Dedifferentiated amniotic fluid mesenchymal stem cell (primary cell): ENCODE measurements around the gene GIPC2.
"Not testable (repeated sequence)": the region's sequence is repeated elsewhere in the genome, so short reads cannot be mapped to it uniquely, and the experiment has no call there.

Experiments used
- DNase-seq: peaks from one replicate; pipeline ENCODE4 v3.0.0-alpha.2; 2016; ENCODE audit errors: extremely low spot score

The GIPC2 gene, protein sequence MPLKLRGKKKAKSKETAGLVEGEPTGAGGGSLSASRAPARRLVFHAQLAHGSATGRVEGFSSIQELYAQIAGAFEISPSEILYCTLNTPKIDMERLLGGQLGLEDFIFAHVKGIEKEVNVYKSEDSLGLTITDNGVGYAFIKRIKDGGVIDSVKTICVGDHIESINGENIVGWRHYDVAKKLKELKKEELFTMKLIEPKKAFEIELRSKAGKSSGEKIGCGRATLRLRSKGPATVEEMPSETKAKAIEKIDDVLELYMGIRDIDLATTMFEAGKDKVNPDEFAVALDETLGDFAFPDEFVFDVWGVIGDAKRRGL

DNA sequence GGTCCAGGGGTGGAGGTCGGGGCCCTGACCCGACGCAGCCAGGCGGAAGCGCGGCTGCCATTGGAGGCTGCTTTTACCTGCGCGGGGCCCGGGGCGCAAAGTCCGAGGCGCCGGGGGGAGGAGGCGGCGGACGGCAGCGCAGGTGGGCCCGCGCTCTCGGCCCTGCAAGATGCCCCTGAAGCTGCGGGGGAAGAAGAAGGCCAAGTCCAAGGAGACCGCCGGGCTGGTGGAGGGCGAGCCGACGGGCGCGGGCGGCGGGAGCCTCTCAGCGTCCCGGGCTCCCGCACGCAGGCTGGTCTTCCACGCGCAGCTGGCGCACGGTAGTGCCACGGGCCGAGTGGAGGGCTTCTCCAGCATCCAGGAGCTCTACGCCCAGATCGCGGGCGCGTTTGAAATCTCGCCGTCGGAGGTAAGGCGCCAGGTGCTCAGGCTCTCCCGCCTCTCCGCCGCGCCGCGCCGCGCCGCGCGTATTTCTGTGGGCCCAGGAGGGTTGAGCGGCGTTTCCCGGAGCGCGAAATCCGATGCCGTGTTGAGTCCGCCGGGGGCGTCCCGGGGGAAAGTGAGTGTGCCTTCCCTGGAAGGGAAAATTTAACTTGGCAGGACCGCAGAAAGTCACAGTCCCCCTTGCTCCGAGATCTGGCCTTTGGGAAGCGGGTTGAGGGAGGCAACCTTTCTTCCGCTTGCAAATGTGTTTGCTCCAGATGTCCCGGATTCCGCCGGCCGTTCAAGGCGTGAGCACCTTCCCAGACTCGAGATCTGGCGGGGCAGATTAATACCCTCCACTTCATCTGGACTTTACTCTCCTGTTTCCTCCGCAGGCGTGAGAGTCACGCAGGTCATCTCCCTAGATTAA, at the start of gene GIPC2:
TSS of gene GIPC2 (plus strand) at position 41 of the 853 bp plus-strand sequence. CDS start at position 170, 129 bp downstream.
- no peak for DNase-seq

DNA sequence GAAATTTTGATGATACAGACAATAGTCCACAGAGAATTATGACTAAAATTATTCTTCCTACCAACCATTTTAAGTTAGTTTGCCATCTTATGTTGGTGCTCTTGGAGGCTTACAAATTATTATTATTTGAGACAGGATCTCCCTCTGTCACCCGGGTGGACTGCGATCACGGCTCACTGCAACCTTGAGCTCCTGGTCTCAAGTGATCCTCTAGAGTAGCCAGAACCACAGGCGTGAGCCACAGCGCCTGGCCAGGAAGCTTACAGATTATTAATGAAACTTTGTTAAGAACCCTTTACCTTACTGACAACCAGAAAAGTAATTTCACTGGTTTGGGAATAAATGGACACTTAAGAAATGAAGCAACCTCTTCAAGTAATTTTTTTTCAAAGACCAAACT, 49.0 kb upstream of the GIPC2 start:
- DNase-seq: no peak

DNA sequence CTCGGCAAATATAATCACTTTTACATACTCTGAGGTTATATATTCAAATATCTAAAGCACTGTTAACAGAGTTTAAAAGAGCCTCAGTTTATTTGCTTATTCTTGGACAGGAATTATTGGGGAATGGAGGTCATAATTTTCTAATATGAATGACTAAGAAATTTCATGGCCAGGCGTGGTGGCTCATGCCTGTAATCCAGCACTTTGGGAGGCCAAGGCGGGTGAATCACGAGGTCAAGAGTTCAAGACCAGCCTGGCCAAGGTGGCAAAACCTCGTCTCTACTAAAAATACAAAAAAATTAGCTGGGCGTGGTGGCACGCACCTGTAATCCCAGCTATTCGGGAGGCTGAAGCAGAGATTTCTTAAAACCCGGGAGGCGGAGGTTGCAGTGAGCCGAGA, 45.2 kb upstream of the GIPC2 start:
- DNase-seq: not testable (repeated sequence)

DNA sequence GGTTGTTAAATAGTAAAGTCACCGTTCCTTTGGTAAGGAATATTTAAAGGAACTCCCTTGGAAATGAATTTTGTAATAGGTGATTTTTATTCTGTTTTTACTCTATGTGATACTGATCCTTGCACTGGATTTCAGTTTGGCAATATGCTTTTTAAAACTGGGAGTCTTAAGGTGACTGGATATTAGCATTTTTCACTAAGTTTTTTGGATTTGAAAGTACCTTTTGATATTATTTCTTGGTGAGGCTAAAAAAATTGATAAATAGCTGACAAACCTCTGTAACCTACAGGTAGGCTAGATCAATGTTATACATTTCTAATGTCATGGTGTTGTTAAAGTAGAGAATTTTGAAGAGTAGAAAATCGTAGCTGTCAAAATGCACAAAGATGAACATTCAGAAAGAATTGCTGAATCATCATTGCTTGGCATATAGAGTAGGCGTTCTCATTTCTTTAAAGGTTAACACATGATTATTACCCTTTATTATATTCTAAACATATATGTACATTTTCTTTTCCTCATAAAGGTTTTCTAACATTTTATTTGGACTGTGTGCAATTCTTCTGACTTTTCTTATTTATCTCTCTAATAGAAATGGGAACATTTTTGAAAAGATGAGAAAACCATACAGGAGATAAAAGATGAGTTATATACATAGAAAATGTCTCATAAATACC, 42.6 kb upstream of the GIPC2 start:
- no peak for DNase-seq

DNA sequence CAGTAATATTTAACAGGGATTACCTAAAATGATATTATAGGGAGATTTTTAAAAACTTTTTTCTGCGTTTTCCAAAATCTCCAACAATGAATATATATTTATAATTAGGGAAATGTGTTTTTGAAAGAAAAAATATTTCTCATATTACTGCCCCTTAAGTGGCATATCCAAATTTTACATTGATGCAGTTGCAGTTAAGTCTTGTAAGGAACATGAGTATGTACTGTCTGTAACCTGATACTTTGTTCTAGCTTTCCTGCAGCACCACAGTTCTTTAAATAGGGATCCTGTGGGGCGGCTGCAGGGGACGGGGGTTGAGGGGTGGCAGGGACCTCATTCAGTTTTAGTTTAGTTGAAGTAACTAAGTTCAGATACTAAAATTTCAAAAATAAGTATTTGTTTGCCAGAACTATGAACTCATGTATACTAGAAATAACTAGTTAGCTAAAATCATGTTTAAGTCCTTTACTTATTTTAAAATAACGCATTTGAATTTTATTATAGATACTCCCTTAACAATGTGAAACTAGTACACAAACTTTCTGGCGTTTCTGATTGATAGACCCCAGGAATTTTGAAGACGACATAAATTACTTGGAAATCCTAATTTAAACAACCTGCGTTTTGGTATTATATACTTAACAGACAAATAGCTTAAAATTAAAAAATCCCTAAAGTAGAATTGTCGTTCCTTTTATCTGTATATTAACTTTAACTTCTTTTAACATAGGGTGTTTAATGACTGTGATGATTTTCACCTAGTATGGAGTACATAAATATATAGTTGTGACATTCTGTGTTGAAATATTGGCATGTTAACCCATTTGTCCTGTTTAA, 41.7 kb upstream of the GIPC2 start:
- peak; percentile 57 for DNase-seq

DNA sequence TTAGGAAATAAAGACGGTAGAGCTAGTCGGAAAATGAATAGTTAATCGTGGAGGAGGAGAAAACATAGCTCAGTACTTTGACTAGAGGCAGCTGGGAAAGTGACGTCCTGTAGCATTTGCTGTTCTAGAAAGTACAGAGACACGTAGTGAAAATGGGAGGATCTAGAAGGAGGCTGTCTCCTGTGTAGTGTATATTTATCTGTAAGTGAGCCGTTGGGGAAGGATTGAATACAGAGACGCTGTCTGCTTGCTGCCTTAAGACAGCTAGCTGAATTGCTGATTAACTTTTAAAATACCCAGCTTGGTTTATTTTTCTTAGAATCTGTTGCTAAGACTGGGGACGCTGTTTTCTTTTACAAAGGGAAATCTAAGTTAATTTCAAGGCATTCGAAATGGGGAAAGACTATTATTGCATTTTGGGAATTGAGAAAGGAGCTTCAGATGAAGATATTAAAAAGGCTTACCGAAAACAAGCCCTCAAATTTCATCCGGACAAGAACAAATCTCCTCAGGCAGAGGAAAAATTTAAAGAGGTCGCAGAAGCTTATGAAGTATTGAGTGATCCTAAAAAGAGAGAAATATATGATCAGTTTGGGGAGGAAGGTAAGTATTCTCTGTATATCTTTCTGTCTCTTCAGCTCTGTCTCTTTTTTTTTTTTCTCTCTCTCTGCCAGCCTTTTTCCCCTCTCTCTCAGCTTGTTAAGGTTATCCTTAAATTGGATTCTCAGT, 40.9 kb upstream of the GIPC2 start, which contains the start of gene DNAJB4:
TSS of gene DNAJB4 (plus strand) at position 221 of the 729 bp plus-strand sequence. CDS start at position 393, 172 bp downstream.
- peak; percentile 98 for DNase-seq

DNA sequence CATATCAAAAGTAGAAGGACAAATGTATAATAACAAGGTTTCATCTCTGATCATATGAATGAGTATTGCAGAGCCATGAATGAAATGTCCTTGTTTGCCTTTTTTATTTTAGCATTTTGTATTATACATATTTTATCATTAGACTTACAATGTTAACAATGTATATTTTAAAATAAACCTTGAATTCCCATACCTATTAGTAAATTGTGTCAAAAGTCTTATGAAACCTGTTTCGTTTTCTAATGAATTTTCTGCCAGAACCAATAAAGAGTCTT, 40.4 kb upstream of the GIPC2 start:
- no peak for DNase-seq

DNA sequence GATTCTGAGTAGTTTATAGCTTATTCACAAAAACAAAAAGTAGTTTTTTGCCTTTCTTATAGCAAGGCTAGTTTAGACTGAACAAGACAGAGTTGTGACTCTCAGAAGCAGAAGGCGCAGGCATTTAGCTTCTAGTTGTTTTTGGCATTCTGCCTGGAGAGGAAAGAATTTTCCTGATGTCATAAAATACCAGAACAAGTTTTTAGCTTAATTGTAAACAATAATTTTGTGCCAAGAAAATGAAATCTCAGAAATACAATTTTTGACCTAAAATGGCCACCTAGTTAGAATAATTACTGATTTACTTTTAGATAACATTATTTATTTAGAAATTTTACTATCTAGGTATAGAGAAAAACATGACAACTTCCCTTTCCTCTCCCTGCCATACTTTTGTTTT, 40.0 kb upstream of the GIPC2 start:
- peak; percentile 95 for DNase-seq

DNA sequence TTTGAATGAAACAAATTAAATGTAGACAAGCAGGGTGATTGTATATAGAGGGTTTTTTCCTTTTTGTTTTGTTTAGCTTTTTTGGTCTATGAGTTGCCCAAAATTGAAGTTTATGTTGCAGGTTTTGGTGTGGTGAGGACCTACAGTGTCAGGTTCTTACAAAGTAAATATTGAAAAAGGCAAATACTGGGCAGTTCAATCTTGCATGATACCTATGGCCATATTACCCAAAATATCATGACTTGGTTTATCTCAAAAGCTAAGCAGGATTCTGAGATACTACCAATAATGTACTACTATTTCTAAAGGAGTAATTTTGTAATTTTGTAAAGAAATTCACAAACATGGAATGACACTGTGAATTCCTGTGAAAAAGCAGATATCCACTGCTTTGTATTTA, 39.2 kb upstream of the GIPC2 start:
- no peak for DNase-seq

DNA sequence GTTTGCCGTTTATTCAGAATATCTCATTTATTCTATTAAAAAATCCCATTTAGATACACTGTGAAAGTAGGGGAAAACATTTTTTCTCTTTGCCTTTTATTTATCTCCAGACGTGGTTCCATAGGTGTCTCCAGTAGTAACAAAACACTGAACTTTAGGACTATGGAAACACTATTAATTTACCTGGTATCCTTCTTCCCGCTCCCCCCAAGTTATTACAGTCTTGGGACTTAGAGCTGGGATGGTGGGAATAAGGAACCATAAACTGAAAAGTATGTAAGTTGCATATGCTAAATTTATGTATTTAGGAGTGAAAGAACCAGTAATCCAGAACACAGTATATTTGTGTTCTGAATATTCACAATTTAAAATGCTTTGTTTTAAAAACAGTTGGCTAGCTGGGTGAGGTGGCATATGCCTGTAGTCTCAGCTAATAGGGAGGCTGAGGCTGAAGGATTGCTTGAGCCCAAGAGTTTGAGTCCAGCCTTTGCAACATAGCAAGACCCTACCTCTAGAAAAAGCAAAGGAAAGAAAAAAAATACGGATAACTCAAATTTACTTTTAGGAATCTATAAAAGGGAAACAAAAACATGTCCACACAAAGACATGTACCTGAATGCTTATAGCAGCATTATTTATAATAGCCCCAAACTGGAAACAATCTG, 38.0 kb upstream of the GIPC2 start:
- DNase-seq: no peak

DNA sequence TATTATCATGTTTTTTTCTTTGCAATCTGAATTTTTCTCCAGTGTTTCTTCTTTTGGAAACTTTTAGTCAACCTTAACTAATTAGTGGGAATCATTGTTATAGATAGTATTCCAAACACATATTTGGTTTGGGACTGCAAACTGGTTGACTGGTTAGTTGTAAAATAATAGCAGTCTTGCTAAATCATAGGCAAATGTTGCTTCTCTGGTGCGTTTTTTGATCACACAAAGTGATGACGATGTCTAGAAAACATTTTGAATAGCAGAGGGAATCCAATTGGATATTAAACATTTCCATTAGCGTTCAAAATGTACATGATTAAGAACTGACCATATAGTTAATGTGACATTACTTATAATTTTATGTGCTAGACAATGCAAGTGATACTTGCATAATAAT, 36.5 kb upstream of the GIPC2 start:
- DNase-seq: no peak

DNA sequence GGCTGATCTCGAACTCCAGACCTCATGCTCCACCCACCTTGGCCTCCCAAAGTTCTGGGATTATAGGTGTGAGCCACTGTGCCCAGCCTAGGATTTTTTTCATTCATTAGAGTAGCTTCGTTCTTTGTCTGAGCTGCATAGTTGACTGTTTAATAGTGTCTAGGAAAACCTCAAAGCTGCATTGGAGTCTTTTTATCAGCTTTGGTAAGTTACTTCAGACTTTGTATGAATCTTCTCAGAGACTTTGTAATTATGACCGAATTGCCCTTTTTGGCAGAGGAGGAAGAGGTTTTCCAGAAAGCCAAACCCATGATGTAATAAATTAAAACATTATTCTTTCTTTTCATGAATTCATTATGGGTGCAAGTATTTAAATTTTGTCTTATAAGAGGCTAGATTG, 35.9 kb upstream of the GIPC2 start:
- DNase-seq: no peak

DNA sequence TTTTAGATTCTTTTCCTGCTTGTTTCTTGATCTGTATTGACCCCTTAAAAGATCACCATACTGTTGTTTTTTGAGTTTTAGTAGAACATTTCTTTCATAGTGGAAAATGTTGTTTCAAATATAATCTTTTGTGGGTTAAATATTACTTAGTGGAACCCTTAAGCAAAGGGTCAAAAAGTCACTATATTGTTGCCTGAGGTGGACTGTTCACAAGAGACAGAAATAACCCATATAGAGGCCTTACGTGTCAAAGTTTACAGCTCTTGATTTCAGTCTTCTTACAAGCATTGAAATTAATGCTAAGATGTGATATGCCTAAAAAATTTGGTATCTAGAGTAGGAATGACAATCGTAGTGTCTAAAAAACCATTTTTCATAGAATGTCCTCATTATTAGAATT, 34.7 kb upstream of the GIPC2 start:
- no peak for DNase-seq

DNA sequence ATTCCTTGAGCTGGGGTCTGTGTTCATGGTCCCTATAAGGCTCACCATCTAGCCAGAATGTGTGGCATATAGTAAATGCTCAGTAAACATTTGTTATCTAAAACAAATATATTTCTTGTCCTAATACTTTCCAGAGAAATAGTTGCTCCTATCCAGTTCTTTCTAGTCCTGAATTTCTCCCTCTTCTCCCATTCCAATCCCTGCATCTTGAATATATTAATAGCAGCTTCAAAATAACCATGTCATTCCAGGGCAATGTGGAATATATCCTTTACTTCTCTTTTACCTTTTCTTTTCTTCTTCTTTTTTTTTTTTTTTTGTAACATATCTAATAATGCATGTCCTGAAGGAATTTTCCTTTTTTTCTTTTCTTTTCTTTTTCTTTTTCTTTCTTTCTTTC, 30.6 kb upstream of the GIPC2 start:
- no peak for DNase-seq

DNA sequence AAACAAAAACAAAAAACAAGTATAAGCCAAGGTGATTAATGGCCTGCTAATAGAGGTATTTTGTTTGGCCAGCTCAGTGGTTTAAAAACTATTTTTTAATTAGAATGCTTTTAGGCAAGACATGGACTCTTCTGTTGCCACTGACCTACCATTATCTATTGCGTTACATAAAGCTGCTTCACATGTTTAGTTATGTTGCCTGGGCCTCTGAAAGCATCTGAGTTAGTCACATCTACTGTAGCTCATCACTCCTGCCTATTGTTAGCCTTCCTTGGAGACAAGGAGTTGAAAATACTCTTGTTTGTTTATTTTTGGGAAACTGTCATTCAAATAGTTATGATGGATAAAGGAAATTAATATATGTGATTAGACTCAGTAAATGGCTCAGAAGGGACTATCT, 26.7 kb upstream of the GIPC2 start:
- DNase-seq: no peak

DNA sequence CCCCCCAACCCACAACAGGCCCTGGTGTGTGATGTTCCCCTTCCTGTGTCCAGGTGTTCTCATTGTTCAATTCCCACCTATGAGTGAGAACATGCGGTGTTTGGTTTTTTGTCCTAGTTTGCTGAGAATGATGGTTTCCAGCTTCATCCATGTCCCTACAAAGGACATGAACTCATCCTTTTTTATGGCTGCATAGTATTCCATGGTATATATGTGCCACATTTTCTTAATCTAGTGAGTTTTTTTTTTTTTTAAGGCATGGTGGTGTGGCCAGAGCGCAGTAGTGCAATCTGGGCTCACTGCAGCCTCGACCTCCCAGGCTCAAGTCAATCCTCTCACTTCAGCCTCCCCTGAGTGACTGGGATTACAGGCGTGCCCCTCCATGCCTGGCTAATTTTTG, 24.6 kb upstream of the GIPC2 start:
- not testable (repeated sequence) for DNase-seq

DNA sequence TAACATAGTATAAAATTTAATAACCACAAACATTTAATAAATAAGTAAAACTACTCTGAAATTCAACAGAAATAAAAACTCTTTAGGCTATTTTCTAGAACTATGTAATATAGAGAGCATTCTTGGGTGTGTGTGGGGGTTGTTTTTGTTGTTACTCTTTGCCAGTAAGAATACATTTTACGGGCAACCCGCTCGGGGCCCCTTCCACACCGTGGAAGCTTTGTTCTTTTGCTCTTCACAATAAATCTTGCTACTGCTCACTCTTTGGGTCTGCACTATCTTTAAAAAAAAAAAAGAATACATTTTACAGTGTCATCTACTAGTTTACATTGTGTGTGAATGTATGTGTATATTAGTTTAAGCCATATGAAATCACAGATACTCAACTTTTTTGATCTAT, 16.0 kb upstream of the GIPC2 start:
- no peak for DNase-seq

DNA sequence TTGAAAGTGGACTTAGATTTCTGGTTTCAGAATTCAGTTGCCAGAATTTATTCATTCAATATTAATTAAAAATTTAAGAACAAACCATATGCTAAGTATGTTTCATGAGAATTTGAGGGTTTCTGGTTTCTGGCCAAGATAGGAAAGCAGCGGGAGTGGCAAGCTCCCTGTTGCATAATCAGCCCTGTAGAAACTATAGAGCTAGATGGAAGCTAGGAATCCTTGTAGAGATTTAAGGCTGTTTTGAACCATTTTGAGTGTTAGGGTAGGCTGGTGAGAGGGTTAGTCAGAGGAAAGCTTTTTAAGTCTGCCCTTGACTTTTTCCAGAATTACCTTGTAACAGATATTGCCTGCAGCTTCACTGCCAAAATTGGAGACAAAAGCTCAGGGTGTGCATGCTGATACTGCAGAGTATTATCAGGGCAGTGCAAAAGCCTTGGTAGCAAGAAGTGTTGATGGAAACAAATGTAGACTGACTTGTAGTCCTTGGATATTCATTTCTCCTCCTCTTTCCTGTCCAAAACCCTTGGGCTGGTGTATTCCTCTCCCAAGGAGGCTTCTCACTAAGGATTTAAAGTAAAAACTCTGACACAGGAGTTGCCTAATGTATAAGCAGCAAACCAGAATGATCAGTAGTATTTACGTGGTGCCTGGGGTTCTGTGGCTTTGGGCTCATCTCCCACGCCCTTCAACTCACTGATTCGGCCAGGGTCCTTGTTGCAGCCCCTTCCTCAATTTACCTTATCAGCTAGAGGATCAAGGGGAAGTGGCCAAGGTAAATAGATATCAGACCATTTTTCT, 12.6 kb upstream of the GIPC2 start:
- no peak for DNase-seq

DNA sequence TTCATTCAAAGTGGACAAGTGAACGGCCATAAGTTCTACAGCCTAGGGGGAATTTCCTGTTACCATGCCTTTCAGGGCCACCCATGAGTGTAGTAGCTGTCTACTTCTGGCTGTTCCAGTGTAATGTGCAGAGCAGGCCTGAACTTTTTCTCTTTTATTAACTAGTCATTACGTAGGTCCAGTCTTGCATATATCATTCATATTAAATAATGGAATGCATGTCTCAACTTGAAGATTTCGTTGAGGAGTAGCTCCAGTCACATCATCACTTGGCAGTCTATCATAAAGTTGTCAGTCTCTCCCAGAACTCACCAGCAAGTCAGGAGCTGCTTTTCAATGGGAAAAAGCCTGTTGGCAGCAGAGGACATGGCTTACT, 12.0 kb upstream of the GIPC2 start:
- no peak for DNase-seq

DNA sequence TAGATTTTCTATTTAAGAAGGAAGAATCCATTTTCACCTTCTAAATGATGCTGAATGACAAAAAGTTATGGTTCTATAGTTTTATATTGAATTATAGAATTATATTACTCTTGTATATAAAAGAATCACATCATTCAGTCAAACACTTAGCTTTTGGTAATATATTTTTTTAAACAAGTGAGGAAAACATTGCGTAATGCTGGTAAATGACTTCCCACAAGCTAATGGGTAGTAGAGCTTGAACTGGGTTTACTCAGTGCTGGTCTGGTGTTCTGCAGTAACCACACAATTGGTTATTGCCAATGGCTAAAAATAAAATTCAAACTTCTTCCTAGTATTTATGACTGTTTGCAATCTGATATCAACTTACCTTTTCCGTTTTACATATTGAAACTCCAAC, 10.6 kb upstream of the GIPC2 start:
- DNase-seq: no peak
